ENCODE results near the gene PNPLA8.
"Not testable (repeated sequence)": the region's sequence is repeated elsewhere in the genome, so short reads cannot be mapped to it uniquely, and the experiment has no call there.

PNPLA8 gene, protein sequence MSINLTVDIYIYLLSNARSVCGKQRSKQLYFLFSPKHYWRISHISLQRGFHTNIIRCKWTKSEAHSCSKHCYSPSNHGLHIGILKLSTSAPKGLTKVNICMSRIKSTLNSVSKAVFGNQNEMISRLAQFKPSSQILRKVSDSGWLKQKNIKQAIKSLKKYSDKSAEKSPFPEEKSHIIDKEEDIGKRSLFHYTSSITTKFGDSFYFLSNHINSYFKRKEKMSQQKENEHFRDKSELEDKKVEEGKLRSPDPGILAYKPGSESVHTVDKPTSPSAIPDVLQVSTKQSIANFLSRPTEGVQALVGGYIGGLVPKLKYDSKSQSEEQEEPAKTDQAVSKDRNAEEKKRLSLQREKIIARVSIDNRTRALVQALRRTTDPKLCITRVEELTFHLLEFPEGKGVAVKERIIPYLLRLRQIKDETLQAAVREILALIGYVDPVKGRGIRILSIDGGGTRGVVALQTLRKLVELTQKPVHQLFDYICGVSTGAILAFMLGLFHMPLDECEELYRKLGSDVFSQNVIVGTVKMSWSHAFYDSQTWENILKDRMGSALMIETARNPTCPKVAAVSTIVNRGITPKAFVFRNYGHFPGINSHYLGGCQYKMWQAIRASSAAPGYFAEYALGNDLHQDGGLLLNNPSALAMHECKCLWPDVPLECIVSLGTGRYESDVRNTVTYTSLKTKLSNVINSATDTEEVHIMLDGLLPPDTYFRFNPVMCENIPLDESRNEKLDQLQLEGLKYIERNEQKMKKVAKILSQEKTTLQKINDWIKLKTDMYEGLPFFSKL

DNA sequence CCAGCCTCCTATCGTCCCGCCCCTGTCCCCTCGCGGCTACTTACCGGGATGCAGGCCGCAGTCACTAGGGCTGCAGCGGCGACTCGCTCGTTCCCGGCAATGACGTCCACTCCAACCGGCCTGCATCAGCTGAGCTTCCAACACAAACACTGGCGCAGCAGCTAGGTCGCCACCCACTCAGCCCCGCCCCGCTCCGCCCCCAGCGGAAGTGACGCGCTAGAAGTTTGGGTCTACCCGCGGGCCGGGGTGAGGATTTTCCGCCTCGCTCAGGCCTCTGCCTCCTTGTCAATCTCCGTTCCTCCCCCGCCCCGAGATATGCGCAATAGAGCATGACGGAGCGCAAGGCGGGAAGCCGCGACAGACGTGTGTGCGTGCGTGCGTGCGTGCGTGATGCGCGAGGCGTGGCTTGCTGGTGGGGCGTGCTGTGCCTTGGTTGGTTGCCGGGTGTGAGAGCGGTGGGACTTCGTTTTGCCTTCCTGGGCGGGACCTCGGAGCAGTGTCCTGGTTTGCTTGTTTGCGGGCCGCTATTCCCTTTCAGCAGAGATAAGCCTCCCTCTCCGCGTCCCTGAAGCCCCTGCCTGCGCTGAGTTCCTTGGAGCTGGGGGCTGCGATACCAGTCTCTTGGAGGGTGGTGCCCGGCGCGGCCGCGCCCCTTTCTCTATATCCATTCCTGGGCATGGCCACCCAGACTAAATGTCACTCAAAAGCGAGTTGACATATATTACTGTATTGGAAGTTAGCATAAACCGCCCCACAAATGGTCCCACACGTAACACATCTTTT lies at the start of gene PNPLA8:
TSS of gene PNPLA8 (minus strand) at position 151 of the 783 bp plus-strand sequence. CDS start 10,644 bp downstream, outside the sequence.
- peak; percentile 100 for DNase-seq (ENCODE audit: low read depth)

DNA sequence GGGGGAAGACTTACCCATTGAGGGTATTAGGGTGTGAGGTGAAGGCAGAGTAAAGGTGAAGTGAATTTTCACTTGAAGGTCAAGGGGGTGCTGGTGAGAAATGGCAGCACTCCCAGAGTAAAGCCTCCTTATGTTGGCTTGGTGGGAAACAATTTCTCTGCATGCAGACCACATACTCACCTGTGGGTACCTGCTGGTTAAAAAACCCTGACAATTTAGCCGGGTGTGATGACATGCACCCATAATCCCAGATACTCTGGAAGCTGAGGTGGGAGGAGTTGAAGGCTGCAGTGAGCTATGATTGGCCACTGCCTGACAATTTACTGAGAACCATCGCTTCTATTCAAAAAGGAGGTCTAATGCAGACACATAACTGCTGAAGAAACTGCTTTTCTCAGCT lies 49.2 kb upstream of the PNPLA8 start:
- no peak for DNase-seq (ENCODE audit: low read depth)

GRCh38 chr7:108572480-108572879 lies 46.5 kb upstream of the PNPLA8 start:
- no peak for DNase-seq (ENCODE audit: low read depth)

DNA sequence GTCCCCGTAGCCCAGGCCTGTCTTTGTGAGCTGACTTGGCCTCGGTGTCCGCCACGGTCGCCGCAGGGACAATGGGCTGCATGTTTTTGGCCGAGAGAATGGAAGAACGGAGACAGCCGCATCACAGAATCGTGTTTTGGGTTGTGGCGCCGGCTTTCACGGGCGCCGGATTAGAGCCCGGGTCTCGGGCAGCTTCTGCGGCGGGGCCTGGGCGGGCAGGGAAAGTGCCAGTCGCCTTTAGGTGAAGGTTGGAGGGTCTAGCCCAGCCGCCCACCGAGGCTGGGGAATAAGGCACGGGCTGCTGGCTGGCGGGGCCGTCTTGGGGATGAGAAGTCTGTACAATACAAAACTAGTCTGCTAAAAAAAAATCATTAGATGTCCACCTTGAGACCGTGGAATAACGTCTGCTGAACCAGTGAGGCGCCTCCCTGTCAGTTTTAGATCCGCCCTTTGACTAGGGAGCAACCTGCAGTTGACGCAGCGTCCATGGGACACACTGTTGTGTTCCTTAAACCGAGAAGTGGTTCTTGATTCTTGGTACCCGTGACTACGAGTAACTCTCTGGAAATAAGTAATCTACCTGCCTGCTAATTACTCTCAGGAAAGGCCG lies 44.3 kb upstream of the PNPLA8 start:
- peak; percentile 25 for DNase-seq (ENCODE audit: low read depth)

DNA sequence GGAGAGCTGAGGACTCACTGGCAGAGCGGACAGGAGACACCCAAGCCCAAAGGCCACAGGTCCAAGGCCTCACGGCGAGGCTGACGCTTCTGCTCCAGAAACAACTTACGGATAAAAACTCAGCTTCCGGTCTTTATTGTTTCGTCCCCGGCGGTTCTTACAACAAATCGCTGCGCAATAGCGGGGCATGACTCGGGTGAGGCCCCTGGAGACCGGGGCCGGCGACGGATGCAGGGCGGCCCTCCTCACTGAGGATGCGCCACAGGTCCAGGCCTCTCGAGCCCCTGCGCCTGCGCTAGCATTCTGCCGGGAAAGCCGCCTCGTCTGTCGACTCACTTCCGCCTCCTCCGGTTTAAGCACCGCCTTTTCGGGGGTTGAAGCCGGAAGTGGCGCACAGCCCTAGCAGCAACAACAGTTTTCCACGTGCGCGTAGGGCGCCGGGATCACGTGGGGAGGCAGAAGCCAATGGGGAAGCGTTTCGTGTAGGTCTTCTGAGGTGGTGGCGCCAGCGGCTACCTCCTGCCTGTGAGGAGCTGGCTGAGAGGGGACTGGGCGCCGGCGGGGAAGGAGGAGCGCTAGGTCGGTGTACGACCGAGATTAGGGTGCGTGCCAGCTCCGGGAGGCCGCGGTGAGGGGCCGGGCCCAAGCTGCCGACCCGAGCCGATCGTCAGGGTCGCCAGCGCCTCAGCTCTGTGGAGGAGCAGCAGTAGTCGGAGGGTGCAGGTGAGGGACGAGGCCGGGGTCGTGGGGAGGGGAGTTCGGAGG lies 43.6 kb upstream of the PNPLA8 start, which contains the start of the genes DNAJB9 and THAP5:
TSS of gene DNAJB9 (plus strand) at position 494 of the 765 bp plus-strand sequence. CDS start 1,853 bp downstream, outside the sequence.
TSS of gene THAP5 (minus strand) at position 326 of the 765 bp plus-strand sequence. CDS start at position 189, 137 bp downstream.
- peak; percentile 97 for DNase-seq (ENCODE audit: low read depth)

- no peak for DNase-seq (ENCODE audit: low read depth)
Measured at GRCh38 chr7:108568801-108569380, 43.0 kb upstream of the PNPLA8 start.

DNA sequence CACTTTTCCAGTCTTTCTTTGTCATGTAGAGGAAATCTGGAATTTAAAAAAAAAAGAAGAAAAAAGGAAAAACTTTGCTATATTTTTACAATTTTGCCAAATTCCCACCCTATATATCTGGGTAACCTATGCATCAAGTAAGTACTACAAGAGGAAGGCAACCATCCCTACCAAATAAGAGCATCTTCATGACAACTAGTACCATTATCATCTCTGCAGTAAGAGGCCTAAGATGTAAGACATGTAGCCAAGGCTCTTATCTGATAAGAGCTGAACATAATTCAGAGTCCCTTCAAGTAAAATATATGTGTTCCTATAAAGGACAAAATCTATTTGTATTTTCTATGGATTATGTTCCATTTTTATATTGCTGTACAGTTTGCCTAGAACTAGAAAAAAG lies 40.1 kb upstream of the PNPLA8 start:
- no peak for DNase-seq (ENCODE audit: low read depth)

- no peak for DNase-seq (ENCODE audit: low read depth)
Measured at GRCh38 chr7:108561047-108561619, 35.2 kb upstream of the PNPLA8 start.

GRCh38 chr7:108559253-108559652 lies 33.3 kb upstream of the PNPLA8 start:
- no peak for DNase-seq (ENCODE audit: low read depth)

DNA sequence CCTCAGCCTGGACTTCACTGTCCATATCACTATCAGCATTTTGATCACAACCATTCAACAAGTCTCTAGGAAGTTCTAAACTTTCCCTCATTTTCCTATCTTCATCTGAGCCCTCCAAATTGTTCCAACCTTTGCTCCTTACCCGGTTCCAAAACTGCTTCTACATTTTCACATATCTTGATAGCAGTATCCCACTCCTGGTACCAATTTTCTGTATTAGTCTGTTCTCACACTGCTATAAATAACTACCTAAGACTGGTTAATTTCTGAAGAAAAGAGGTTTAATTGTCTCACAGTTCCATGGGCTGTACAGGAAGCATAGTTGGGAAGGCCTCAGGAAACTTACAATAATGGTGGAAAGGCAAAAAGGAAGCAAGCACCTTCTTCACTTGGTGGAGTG lies 31.7 kb upstream of the PNPLA8 start:
- DNase-seq (ENCODE audit: low read depth): no peak

DNA sequence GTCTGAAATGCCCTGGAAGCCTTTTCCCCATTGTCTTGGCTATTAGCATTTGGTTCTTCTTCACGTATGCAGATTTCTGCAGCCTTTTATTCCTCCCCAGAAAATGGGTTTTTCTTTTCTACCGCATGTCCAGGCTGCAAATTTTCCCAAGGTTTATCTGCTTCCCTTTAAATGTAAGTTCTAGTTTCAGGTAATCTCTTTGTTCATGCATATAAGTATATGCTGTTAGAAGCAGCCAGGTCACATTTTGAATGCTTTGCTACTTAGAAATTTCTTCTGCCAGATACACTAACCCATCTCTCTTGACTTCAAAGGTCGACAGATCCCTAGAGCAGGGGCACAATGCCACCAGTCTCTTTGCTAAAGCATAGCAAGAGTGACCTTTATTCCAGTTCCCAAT lies 31.3 kb upstream of the PNPLA8 start:
- DNase-seq (ENCODE audit: low read depth): no peak

DNA sequence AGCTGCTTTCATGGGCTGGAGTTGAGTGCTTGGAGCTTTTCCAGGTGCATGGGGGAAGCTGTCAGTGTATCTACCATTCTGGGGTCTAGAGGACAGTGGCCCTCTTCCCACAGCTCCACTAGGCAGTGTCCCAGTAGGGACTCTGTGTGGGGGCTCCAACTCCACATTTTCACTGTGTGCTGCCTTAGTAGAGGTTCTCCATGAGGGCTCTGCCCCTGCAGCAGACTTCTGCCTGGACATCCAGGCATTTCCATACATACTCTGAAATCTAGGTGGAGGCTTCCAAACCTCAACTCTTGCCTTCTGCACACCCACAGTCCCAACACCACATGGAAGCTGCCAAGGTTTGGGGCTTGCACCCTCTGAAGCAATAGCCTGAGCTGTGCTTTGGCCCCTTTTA lies 30.7 kb upstream of the PNPLA8 start:
- DNase-seq (ENCODE audit: low read depth): not testable (repeated sequence)

DNA sequence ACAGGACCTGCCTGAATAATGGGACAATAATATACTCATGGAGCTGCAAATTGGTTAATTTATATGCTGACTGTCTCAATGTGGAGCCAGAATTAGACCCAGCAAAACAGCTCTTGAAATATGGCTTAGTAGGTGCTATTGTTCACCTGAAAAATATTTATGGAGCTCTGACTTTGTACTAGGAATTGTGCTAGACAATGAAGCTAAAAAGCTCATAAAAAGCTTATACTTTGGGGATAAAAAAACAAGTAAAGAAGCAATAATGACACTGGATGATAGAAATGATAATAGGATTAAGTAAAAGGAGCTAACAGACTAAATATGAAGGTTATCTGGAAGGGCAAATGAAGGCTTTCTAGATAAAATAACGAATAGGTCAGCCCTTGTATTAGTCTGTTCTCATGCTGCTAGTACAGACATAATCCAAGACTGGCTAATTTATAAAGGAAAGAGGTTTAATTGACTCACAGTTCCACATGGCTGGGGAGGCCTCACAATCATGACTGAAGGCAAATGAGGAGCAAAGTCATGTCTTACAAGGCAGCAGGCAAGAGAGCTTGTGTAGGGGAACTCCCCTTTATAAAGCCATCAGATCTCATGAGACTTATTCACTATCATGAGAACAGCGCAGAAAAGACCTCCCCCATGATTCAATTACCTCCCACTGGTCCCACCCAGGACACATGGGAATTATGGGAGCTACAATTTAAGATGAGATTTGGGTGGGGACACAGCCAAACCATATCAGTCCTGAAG lies 22.4 kb upstream of the PNPLA8 start:
- not testable (repeated sequence) for DNase-seq (ENCODE audit: low read depth)

DNA sequence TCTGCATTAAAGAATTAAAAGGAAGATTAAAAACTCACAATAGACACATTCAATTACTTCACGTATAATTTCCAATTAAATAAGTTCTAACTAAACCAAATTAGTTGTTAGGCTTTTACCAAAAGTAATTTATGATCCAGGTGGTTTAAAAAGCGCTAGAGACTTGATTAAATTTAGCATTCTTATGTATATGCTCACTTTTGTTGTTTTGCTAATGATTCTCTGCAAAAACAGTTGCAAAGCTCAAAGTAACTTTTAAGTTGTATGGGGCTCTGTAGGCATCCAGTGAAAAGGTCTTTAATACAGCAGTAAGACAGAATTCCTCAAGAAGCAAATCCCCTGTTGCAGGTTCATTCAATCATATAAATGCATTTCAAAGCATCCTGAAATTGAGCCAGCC lies 15.5 kb upstream of the PNPLA8 start:
- no peak for DNase-seq (ENCODE audit: low read depth)

DNA sequence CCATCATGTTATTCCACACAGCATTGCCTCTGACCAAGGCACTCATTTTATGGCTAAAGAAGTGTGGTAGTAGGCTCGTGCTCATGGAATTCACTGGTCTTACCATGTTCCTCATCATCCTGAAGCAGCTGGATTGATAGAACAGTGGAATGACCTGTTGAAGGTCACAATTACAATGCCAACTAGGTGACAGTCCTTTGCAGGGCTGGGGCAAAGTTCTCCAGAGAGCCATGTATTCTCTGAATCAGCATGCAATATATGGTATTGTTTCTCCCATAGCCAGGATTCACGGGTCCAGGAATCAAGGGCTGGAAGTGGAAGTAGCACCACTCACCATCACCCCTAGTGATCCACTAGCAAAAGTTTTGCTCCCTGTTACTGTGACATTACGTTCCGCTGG lies 12.8 kb upstream of the PNPLA8 start:
- not testable (repeated sequence) for DNase-seq (ENCODE audit: low read depth)

GRCh38 chr7:108538236-108538635 lies 12.3 kb upstream of the PNPLA8 start:
- DNase-seq (ENCODE audit: low read depth): not testable (repeated sequence)

DNA sequence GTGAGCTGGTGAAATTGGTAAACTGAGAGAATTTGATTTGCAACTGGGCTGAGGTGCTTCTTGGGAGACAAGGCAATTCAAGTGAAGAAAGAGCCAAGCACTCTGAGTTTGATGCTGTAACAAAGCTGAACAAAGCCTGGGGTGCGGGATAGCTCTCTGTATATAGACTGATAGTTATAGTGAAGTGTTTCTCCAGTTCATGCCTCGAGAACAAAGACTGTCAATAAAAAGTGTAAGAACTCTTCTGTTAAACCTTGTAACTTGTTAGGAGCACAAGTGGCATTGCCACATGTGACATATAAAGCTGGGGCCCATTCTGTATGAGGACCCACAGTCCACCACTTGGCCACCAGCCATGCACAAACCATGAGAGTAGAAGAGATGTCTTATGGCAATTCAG lies 11.3 kb upstream of the PNPLA8 start:
- DNase-seq (ENCODE audit: low read depth): no peak

DNA sequence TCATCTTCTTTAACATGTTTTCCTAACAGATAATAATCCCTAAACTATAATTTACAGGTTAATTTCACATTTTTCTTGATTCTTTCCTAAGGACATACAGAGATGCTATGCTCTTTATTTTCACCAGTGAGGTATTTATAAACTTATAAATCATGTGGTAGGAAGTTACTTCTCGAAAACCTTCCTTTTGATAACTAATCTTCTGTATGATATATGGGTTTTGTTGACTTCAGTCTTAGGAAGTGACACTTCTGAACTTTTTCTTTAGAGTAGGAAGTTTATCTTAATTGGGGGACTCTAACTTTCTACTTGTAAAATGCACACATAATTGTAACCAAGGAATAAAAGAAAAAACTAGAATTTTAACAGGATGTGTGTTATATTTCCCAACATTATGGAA lies 9.8 kb upstream of the PNPLA8 start:
- DNase-seq (ENCODE audit: low read depth): no peak

GRCh38 chr7:108535257-108535656 lies 9.3 kb upstream of the PNPLA8 start:
- DNase-seq (ENCODE audit: low read depth): no peak
